Diencephalon (tissue), 1 donor: ENCODE data around the gene MIEN1. TPM values are rescaled to one million over a fixed set of nuclear protein-coding genes. Genes with fewer than 3 reads are reported as not detected.

Source experiments
- small RNA-seq: library from RNA; depleted of rRNA; stranded (forward); fragments of <200 nt; gene quantifications from one replicate; pipeline ENCODE3, GENCODE V24; 2014
- total RNA-seq: library from RNA; depleted of rRNA; stranded (reverse); fragments of >200 nt; gene quantifications from one replicate; pipeline ENCODE4 v1.2.3, GENCODE V29; 2014

The MIEN1 gene, protein sequence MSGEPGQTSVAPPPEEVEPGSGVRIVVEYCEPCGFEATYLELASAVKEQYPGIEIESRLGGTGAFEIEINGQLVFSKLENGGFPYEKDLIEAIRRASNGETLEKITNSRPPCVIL
- 14.1 TPM for total RNA-seq

GRCh38 chr17:39730095-39730921 lies at the start of gene MIEN1:
Gene MIEN1, minus strand, starts transcription at chr17:39730532. Its CDS starts 37 bp downstream, at chr17:39730495.

GRCh38 chr17:39737760-39738567 lies 7.6 kb upstream of the MIEN1 start, which contains the start of gene GRB7:
Gene GRB7, plus strand, starts transcription at chr17:39737938. Its CDS starts 4,364 bp downstream, at chr17:39742302.

DNA sequence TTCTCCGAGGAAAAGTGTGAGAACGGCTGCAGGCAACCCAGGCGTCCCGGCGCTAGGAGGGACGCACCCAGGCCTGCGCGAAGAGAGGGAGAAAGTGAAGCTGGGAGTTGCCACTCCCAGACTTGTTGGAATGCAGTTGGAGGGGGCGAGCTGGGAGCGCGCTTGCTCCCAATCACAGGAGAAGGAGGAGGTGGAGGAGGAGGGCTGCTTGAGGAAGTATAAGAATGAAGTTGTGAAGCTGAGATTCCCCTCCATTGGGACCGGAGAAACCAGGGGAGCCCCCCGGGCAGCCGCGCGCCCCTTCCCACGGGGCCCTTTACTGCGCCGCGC lies 30.5 kb downstream of the MIEN1 start, which contains the start of gene ERBB2:
Gene ERBB2, plus strand, starts transcription at position 247 of the 330 bp plus-strand sequence. CDS start 175 bp downstream, outside the sequence.

DNA sequence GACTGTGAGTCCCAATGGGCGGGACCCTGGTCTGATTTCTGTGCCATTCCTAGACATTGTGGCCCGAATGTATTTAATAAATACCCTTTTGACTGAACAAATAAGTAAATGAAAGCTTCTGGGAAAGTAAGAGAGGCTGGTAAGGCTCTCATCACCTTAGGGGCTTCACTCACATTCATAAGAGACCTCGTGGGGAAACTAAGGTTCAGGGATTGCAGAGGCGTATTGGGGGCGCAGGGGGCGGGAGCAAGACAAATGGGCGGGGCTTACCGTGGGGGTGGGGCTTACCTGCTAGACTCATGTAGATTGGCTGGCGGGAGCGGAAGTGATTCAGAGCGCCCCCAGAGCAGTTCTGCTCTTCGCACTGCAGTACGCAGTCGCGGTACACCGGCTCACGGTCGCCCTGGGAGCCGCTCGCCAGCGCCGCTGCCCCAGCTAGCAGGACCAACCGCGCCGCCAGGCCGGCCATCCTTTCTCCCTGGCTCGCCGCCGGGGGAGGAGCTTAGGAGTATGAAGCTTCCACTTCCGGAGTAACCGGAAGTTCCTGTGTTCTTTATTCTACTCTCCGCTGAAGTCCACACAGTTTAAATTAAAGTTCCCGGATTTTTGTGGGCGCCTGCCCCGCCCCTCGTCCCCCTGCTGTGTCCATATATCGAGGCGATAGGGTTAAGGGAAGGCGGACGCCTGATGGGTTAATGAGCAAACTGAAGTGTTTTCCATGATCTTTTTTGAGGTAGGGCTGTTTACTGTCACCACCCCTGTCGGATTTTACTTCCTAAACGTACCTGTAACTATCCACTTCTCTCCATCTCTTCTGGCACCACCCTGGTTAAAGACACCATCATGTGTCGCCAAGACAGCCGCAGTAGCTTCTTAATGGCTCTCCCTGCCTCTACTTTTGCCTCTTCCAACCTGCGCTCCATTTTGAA lies 42.5 kb downstream of the MIEN1 start, which contains the start of gene PGAP3:
Gene PGAP3, minus strand, starts transcription at position 512 of the 929 bp plus-strand sequence. Its CDS starts 43 bp downstream, at position 469.

Small RNA genes within 50 kb of the gene (small RNA-seq; reads per million reads assigned to genes)
- gene MIR4728 = not detected

Other genes starting within 250 kb of the MIEN1 start
- gene NEUROD2, start 122.6 kb downstream of the MIEN1 start, total RNA-seq = 0.46 TPM
- 23.5 TPM for gene PPP1R1B, start 103.6 kb downstream of the MIEN1 start, total RNA-seq
- gene STARD3, start 93.4 kb downstream of the MIEN1 start, total RNA-seq = 26.8 TPM
- gene TCAP, start 65.2 kb downstream of the MIEN1 start, total RNA-seq = 1.4 TPM
- 3.2 TPM for gene PNMT, start 62.1 kb downstream of the MIEN1 start, total RNA-seq
- gene PGAP3, start 42.5 kb downstream of the MIEN1 start, total RNA-seq = 7.4 TPM
- gene ERBB2, start 30.5 kb downstream of the MIEN1 start, total RNA-seq = 15.9 TPM
- gene GRB7, start 7.4 kb upstream of the MIEN1 start, total RNA-seq = not detected
- under 0.01 TPM for gene IKZF3, start 133.8 kb upstream of the MIEN1 start, total RNA-seq
- gene ZPBP2, start 137.7 kb upstream of the MIEN1 start, total RNA-seq = not detected
- gene GSDMB, start 188.1 kb upstream of the MIEN1 start, total RNA-seq = 6.9 TPM
- gene ORMDL3, start 197.1 kb upstream of the MIEN1 start, total RNA-seq = 40.4 TPM
- gene LRRC3C, start 197.2 kb upstream of the MIEN1 start, total RNA-seq = not detected
- not detected for gene GSDMA, start 232.5 kb upstream of the MIEN1 start, total RNA-seq